GM12878 (cell line): ENCODE results near the gene DFFB. TPM values are rescaled to one million over a fixed set of nuclear protein-coding genes. Genes with fewer than 3 reads are reported as not detected.

Experiments used
- ATAC-seq: fragments of 200-7000 bp; cut with Tn5 transposase; 3 replicates; pipeline ENCODE4 v1.9.1; 2020; ENCODE audit warnings: mild to moderate bottlenecking, moderate library complexity
- BruUV-seq: library from RNA; stranded (reverse); fragments of 400-500 nt; replicated peaks from 2 replicates; lab custom pipeline; 2021; lab: Mats Ljungman, UMichigan
- CTCF ChIA-PET: fragments of 300-600 bp; sonication (Branson Sonifier 250); formaldehyde crosslinking; extraction: SDS; loops from one replicate; lab custom pipeline; 2021; ENCODE audit warnings: inconsistent platforms; lab: Yijun Ruan, JAX
- POLR2A ChIA-PET: fragments of 350-600 bp; formaldehyde crosslinking; extraction: SDS; loops from one replicate; lab custom pipeline; 2021; ENCODE audit warnings: inconsistent platforms; lab: Charles Lee
- RAD21 ChIA-PET: fragments of 300-600 bp; sonication (Branson Sonifier 250); formaldehyde crosslinking; loops from one replicate; lab custom pipeline; 2023; ENCODE audit warnings: antibody characterized with exemption; ENCODE audit not compliant: unreplicated experiment; lab: Charles Lee
- SMC1A ChIA-PET: fragments of 300-600 bp; sonication (Branson Sonifier 250); formaldehyde crosslinking; loops from one replicate; lab custom pipeline; 2023; ENCODE audit not compliant: unreplicated experiment, uncharacterized antibody; lab: Charles Lee
- DNase-seq: peaks from one replicate; pipeline ENCODE4 v3.0.0-alpha.2; 2011; ENCODE audit warnings: low read depth, low spot score
- FAIRE-seq: peaks from 3 replicates; lab custom pipeline; 2011; peaks lifted over from hg19 to GRCh38; lab: Jason Lieb, UNC
- H2AFZ ChIP-seq: 2 replicates; pipeline ENCODE4 v1.6.0; 2011; ENCODE audit warnings: low read depth, low read length, control low read depth; ENCODE audit not compliant: control insufficient read depth
- H3K27ac ChIP-seq: 2 replicates; pipeline ENCODE4 v1.5.1; 2011; ENCODE audit warnings: control low read depth; ENCODE audit not compliant: control insufficient read depth, insufficient read depth
- H3K27me3 ChIP-seq, 2 experiments: replicated peaks in 1 of 2; 2 replicates each; pipeline versions ENCODE4 v1.6.0 to v1.6.1; 2011; ENCODE audit warnings: low read length in 1 of 2; ENCODE audit not compliant: control insufficient read depth in 2 of 2, insufficient read depth in 2 of 2
- H3K36me3 ChIP-seq, 2 experiments: 2 replicates each; pipeline ENCODE4 v1.5.1; 2011; ENCODE audit warnings: low read length in 1 of 2; ENCODE audit not compliant: control insufficient read depth in 2 of 2, insufficient read depth in 2 of 2
- H3K4me1 ChIP-seq: 2 replicates; pipeline ENCODE4 v1.6.1; 2011; ENCODE audit warnings: mild to moderate bottlenecking, low read length, moderate library complexity, mixed read lengths; ENCODE audit not compliant: control insufficient read depth, insufficient read depth
- H3K4me2 ChIP-seq: 2 replicates; pipeline ENCODE4 v1.6.0; 2011; ENCODE audit warnings: control low read depth; ENCODE audit not compliant: control insufficient read depth, insufficient read depth
- H3K4me3 ChIP-seq: fragments of 200-600 bp; sonication (generic); 2 replicates; pipeline ENCODE4 v1.5.1; 2016
- H3K79me2 ChIP-seq: 2 replicates; pipeline ENCODE4 v1.6.0; 2011; ENCODE audit warnings: low read length; ENCODE audit not compliant: control insufficient read depth, insufficient read depth
- H3K9ac ChIP-seq: 2 replicates; pipeline ENCODE4 v1.8.0; 2011; ENCODE audit warnings: low read length, control low read depth, mixed read lengths; ENCODE audit not compliant: control insufficient read depth, insufficient read depth
- H3K9me3 ChIP-seq: replicated peaks from 3 replicates; pipeline ENCODE4 v1.5.1; 2011; ENCODE audit warnings: mild to moderate bottlenecking, low read length; ENCODE audit not compliant: control insufficient read depth, insufficient read depth
- H4K20me1 ChIP-seq: 2 replicates; pipeline ENCODE4 v1.6.0; 2011; ENCODE audit not compliant: control insufficient read depth, insufficient read depth
- CEBPB ChIP-seq, 2 experiments: fragments of 150-350 bp in 1 of 2; IDR thresholded peaks; 2 replicates each; pipeline ENCODE4 v1.6.1; 2012 to 2014; ENCODE audit warnings: low read depth in 2 of 2, low read length in 2 of 2, borderline replicate concordance in 1 of 2, inconsistent platforms in 1 of 2
- EED ChIP-seq: sonication (generic); IDR thresholded peaks from 2 replicates; pipeline ENCODE4 v1.6.1; 2016; ENCODE audit warnings: antibody characterized with exemption, low read depth
- GABPA ChIP-seq: IDR thresholded peaks from 2 replicates; pipeline ENCODE4 v1.6.1; 2014; ENCODE audit warnings: antibody characterized with exemption, low read depth, mild to moderate bottlenecking, inconsistent platforms
- HDAC6 ChIP-seq: fragments of 200-600 bp; sonication (generic); IDR thresholded peaks from one replicate; pipeline ENCODE4 v1.8.0; 2017; ENCODE audit warnings: antibody characterized with exemption; ENCODE audit not compliant: unreplicated experiment
- MEF2A ChIP-seq: IDR thresholded peaks from 2 replicates; pipeline ENCODE4 v1.6.1; 2011; ENCODE audit warnings: low read depth, mild to moderate bottlenecking, low read length, moderate library complexity; ENCODE audit not compliant: insufficient read depth
- NFYA ChIP-seq: IDR thresholded peaks from 2 replicates; pipeline ENCODE4 v1.6.1; 2011; ENCODE audit warnings: low read depth, mild to moderate bottlenecking, low read length, improper control_type of control experiment, borderline replicate concordance
- RAD21 ChIP-seq: IDR thresholded peaks from 2 replicates; pipeline ENCODE4 v1.6.1; 2011; ENCODE audit warnings: mild to moderate bottlenecking, low read depth, low read length, moderate library complexity; ENCODE audit not compliant: insufficient read depth
- SRF ChIP-seq, 2 experiments: IDR thresholded peaks; 2 replicates each; pipeline ENCODE4 v1.6.1; 2011; ENCODE audit warnings: low read depth in 2 of 2, low read length in 2 of 2, mild to moderate bottlenecking in 1 of 2, moderate library complexity in 1 of 2
- WGBS: methylation state at CpG from one replicate; pipeline ENCODE4 v1.1.6; 2016; ENCODE audit warnings: low lambda C conversion rate; ENCODE audit not compliant: insufficient replicate concordance, insufficient coverage; ENCODE audit errors: missing lambda C conversion rate; 5-methylcytosine and 5-hydroxymethylcytosine counted together
- in situ Hi-C: fragments of 300-500 bp; cut with MboI; formaldehyde crosslinking; loops from 9 replicates; pipeline ENCODE4 v1.14.3; 2018; ENCODE audit warnings: mixed read lengths
- intact Hi-C: fragments of 100-400 bp; cut with micrococcal nuclease; formaldehyde crosslinking; loops from one replicate; pipeline ENCODE4 v1.14.2; 2022; ENCODE audit not compliant: unreplicated experiment
- polyA plus RNA-seq, 11 experiments: library from polyadenylated mRNA; depleted of rRNA in 4 of 11; unstranded in 6 of 11; stranded (reverse) in 5 of 11; fragments of >200 nt; fragmentation: Nextera tagmentation in 4 of 11; fragmentation: Illumina TruSeq in 1 of 11; extraction: Ambion mirVana in 4 of 11; extraction: Trizol in 1 of 11; gene quantifications; 1 replicate in 1 of 11; 2 replicates in 10 of 11; pipeline versions ENCODE4 v1.2.1 to v1.2.3, GENCODE V29; 2011 to 2016; ENCODE audit warnings: inconsistent platforms in 2 of 11, missing spikeins in 2 of 11, low read depth in 1 of 11
- total RNA-seq, 4 experiments: library from RNA; depleted of rRNA in 3 of 4; stranded (reverse); fragments of >200 nt in 3 of 4; fragmentation: Illumina TruSeq in 1 of 4; extraction: Trizol in 1 of 4; gene quantifications; 2 replicates each; pipeline versions ENCODE4 v1.2.1 to v1.2.3, GENCODE V29; 2013 to 2021
- TF ChIP-seq, protein P1 (sequence below): fragments of 450-650 bp; IDR thresholded peaks from 2 replicates; pipeline ENCODE4 v1.6.1; 2017; ENCODE audit warnings: mild to moderate bottlenecking

Gene DFFB
- total and polyA plus RNA-seq, 10 of the 15 experiments (the other 5 are each of a cell fraction or from before 2014, with no cell fraction given) = 2.7 to 10.7 (median 6.5) TPM

- no peak overlapping the region for H3K27ac ChIP-seq
- DNase-seq (no peak), ATAC-seq (no peak), FAIRE-seq (no peak)
- H2AFZ ChIP-seq = no peak overlapping the region
- ChIA-PET SMC1A (no interaction called here), CTCF (no interaction called here), POLR2A (no interaction called here), RAD21 (no interaction called here)
- H3K9ac ChIP-seq = no peak overlapping the region
- H3K9me3 ChIP-seq = peaks cover 2% of the 10 kb centered on the region; the same call in 2 of the 3 replicates
- H3K36me3 ChIP-seq = no peaks in the 10 kb centered on the region
- in situ Hi-C loops = no loop called here
- H3K4me3 ChIP-seq = no peak overlapping the region
- no peak for TF ChIP-seq CEBPB (IDR thresholded peaks at IDR 0.05; ENCODE audit: borderline replicate concordance in 1 of 2, low read depth in 2 of 2, low read length in 2 of 2)
- TF ChIP-seq, protein P1, sequence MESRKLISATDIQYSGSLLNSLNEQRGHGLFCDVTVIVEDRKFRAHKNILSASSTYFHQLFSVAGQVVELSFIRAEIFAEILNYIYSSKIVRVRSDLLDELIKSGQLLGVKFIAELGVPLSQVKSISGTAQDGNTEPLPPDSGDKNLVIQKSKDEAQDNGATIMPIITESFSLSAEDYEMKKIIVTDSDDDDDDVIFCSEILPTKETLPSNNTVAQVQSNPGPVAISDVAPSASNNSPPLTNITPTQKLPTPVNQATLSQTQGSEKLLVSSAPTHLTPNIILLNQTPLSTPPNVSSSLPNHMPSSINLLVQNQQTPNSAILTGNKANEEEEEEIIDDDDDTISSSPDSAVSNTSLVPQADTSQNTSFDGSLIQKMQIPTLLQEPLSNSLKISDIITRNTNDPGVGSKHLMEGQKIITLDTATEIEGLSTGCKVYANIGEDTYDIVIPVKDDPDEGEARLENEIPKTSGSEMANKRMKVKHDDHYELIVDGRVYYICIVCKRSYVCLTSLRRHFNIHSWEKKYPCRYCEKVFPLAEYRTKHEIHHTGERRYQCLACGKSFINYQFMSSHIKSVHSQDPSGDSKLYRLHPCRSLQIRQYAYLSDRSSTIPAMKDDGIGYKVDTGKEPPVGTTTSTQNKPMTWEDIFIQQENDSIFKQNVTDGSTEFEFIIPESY = no peak
- TF ChIP-seq NFYA = no peak
- TF ChIP-seq GABPA = no peak
- TF ChIP-seq MEF2A = no peak
- no peak for TF ChIP-seq EED
- TF ChIP-seq SRF (IDR thresholded peaks at IDR 0.05; ENCODE audit: low read depth in 2 of 2, low read length in 2 of 2) = no peak
- TF ChIP-seq RAD21 = no peak
- TF ChIP-seq HDAC6 = no peak
- no peaks in the 10 kb centered on the region for H4K20me1 ChIP-seq
- no TSS peak for BruUV-seq
- WGBS = 6% methylated on average over 8 of the region's 8 CpGs
- no peaks in the 10 kb centered on the region for H3K4me1 ChIP-seq
- H3K4me2 ChIP-seq = no peak overlapping the region
- intact Hi-C loops = no loop called here
- no peaks in the 10 kb centered on the region; a peak in 1 of 4 replicates for H3K27me3 ChIP-seq
- no peaks in the 10 kb centered on the region for H3K79me2 ChIP-seq
These were observed 68.5 kb downstream of the DFFB start for GRCh38 chr1:3925762-3926161.
